ENCODE measurements around the gene CABP1. TPM values are rescaled to one million over a fixed set of nuclear protein-coding genes. Genes with fewer than 3 reads are reported as not detected.

The CABP1 gene
- total RNA-seq, 4 donors from 2014 or later, result 0.39 to 0.94 (median 0.89) TPM; not detected in 1

DNA sequence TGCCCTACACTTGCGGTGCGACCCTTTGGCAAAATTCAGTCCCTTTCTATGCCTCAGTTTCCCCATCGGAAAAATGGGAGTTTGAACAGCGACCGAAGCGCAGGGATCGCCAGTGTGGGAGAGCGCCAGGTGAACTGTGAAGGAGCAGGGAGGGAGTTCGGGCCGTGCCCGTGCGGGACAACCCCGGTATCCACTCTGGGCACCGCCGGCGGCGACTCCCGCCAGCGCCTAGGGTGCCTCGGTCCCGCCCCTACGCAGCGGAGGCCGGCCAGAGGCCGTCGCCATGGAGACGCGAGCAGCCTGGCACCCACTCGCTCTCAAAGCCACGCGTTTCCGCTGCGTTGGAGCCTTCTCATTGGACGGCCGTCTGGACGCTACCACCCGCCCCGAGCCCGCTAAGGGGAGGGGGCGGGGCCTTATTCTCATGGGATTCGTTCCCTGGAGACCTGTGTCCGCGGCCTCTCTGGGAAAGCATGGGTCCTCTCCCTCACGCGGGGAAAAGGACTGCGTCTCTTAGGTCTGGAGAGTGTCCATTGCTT, 45.8 kb downstream of the CABP1 start:
- intact Hi-C loops (cut with DNase I; ENCODE audit: low total_unique reads), result no loop called here
- 0% methylated on average over 23 to 24 of the region's 46 CpGs for WGBS, 2 donors
- TF ChIP-seq CTCF (IDR thresholded peaks at IDR 0.05), result no peak
- no peak for TF ChIP-seq POLR2A (IDR thresholded peaks at IDR 0.05)

DNA sequence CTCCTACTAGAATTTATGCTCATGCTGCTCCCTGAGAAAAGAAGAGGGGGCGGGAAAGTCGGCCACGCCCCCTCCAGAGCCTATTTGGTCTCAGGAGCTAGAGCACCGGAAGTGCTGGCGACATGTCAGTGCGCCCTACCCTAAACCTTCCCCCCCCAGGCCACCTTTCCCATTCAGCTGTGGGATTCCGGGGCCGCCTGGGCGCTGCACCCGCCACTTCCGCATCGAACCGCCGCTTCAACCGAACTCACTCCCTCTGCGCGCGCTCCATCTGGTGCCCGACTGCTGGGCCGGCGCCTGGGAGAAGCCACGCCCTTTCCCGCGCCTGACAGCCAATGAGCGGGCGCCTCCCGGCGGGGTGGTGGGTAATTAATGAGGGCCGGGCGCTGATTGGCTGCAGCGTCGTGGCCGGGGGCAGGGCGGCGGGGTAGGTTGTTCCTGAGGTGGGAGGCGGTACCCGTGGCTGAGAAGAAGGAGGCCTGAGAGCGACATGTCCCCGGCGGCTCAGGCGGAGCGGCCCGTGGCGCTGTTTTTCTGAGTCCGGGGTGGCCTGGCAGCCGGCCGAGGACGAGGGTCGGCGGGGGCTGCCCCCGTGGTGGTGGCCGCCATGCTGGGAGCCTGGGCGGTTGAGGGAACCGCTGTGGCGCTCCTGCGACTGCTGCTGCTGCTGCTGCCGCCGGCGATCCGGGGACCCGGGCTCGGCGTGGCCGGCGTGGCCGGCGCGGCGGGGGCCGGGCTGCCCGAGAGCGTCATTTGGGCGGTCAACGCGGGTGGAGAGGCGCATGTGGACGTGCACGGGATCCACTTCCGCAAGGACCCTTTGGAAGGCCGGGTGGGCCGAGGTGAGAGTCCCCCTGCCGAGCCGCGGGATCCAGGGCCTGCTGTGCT, 46.5 kb downstream of the CABP1 start, which contains the start of gene MLEC:
Gene MLEC (plus strand): TSS at position 460 of the 888 bp plus-strand sequence. CDS start 148 bp downstream, at position 608.
- intact Hi-C loops (cut with DNase I; ENCODE audit: low total_unique reads), result no loop called here
- peak within 1 kb of the TSS; percentile 92 for H3K4me3 ChIP-seq (ENCODE audit: low read depth, poor library complexity, severe bottlenecking)
- WGBS, 2 donors, result 1 to 2% methylated on average over 38 to 51 of the region's 84 CpGs
- TF ChIP-seq POLR2A (IDR thresholded peaks at IDR 0.05), result no peak
- TF ChIP-seq CTCF (IDR thresholded peaks at IDR 0.05), result no peak
- DNase-seq (ENCODE audit: low spot score in 2 of 2), result peak; percentile 98 to 100

More for the DNA sequence above, 45.8 kb downstream of the CABP1 start:
- DNase-seq (ENCODE audit: low spot score in 2 of 2), result peak; percentile 95 to 99
- H3K4me3 ChIP-seq (ENCODE audit: low read depth, poor library complexity, severe bottlenecking), result peak overlapping the region; percentile 16

DNA sequence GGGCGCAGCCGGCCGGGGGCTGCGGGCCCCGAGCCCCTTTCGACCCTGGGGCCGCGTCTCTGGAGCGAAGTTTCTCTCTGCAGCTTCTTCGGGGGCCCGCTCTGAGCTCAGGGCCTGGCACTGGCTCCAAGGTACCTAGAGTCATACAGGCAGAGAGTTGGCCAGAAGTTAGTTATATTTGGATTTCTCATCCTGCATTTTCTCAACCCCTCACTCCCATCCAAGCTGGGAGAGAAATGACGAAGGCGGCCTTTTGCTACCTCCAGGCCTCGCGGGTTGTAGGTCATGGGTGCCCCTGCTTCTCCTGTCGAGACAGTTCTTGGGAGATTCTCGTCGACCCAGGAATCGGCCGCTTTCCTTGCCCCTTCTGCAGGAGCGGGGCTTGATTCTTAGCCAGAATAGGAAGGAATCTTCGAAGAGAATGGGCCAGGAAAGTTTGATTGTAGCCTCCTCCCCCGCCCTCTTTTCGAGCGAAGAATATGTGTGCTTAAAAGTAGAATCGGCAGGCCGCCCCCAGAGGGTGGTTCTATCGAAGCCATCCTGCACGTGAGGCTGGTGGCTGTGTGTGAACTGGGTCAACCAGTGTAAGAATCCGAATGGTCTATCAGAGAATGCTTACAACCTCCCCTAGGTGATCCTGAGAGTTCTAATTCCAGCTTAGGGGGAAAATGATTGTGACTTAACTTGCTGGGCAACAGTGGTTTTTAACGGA, 47.3 kb downstream of the CABP1 start:
- intact Hi-C loops (cut with DNase I; ENCODE audit: low total_unique reads), result no loop called here
- peak overlapping the region; percentile 92 for H3K4me3 ChIP-seq (ENCODE audit: low read depth, poor library complexity, severe bottlenecking)
- no peak for DNase-seq (ENCODE audit: low spot score in 2 of 2)
- 0 to 1% methylated on average over 24 to 26 of the region's 31 CpGs for WGBS, 2 donors
- TF ChIP-seq POLR2A (IDR thresholded peaks at IDR 0.05) (no peak), CTCF (IDR thresholded peaks at IDR 0.05) (no peak)

DNA sequence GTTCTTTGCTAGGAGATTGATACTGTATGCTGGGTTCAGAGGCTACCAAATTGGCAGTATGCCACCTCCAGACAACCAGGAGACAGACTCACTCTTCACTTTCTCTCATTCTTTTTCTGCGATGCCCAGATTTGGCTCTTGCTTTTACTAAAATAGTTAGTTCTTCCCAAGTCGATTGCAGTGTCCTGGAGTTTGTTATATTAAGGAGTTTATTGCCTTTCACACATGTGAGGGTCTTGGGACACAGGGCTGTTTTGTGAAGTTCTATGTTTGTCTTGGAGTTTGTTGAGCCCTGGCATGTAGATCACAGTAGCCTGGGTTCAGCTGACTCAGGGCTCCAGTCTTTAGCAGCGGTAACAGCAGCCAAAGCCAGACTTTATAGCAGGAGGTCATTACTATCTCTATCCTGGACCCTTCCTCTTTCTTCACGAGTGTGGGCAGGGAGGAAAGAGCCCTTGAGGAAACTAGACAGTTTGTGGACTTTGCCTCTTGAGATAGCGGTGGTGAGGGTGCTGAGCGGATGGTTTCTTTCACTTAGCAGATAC, 48.2 kb downstream of the CABP1 start:
- intact Hi-C loops (cut with DNase I; ENCODE audit: low total_unique reads), result no loop called here
- TF ChIP-seq CTCF (IDR thresholded peaks at IDR 0.05), result no peak
- no peak for TF ChIP-seq POLR2A (IDR thresholded peaks at IDR 0.05)
- no peak for DNase-seq (ENCODE audit: low spot score in 2 of 2)
- no peak overlapping the region for H3K4me3 ChIP-seq (ENCODE audit: low read depth, poor library complexity, severe bottlenecking)
- WGBS, 2 donors, result 26 to 30% methylated on average over 6 of the region's 6 CpGs

GRCh38 chr12:120689397-120690082, 49.1 kb downstream of the CABP1 start:
- no peak overlapping the region for H3K4me3 ChIP-seq (ENCODE audit: low read depth, poor library complexity, severe bottlenecking)
- intact Hi-C loops (cut with DNase I; ENCODE audit: low total_unique reads), result no loop called here

More at GRCh38 chr12:120689397-120690082, 49.1 kb downstream of the CABP1 start:
- TF ChIP-seq CTCF (IDR thresholded peaks at IDR 0.05), result no peak
- no peak for TF ChIP-seq POLR2A (IDR thresholded peaks at IDR 0.05)
- WGBS, 2 donors, result 76 to 80% methylated on average over 6 of the region's 6 CpGs
- DNase-seq (ENCODE audit: low spot score in 2 of 2), result no peak
